Measurements from ENCODE around the gene HIP1.

DNA sequence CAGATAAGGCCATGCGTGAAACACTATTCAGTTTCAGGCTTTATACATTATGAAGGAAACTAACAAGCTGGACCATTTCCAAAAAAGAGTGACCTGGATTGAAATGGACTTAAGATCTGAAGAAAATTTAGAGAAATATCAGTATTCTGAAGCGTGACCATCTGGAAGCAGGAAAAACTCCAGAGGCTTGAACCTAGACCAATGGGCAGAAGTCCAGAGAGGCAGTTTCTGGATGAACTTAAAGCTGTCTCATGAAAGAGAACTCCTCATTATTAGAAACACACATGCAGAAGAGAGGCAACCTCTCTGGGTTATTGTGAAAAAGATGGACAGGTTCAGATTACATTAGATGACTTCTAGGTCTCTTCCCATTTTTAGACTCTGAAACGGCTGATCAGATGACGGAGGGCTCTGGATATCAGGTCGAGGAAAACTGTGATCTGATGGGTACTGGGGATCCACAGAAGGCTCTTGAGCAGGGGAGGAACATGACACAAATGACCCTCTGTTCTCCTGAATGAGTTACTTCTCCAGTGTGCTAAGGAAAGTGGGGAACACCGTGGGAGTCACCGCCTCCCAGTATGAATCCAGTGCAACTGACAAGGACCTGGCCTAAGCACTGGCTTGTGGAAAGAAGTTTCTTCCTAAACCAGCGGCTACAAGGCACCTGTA is 130.2 kb downstream of the HIP1 start:
- TF ChIP-seq CTCF (IDR thresholded peaks at IDR 0.05; ENCODE audit: insufficient read depth, low read depth, low read length) (no peak), EZH2 (IDR thresholded peaks at IDR 0.05; ENCODE audit: insufficient read depth, low read length) (no peak)

All from astrocyte (in vitro differentiated cells and primary cell).